ENCODE data around the gene LHFPL3.
"Not testable (repeated sequence)": the region's sequence is repeated elsewhere in the genome, so short reads cannot be mapped to it uniquely, and the experiment has no call there.

LHFPL3 gene

GRCh38 chr7:104891949-104892348, 563.5 kb downstream of the LHFPL3 start:
- no peak for DNase-seq (ENCODE audit: low read depth in 1 of 2, low spot score in 1 of 2)

DNA sequence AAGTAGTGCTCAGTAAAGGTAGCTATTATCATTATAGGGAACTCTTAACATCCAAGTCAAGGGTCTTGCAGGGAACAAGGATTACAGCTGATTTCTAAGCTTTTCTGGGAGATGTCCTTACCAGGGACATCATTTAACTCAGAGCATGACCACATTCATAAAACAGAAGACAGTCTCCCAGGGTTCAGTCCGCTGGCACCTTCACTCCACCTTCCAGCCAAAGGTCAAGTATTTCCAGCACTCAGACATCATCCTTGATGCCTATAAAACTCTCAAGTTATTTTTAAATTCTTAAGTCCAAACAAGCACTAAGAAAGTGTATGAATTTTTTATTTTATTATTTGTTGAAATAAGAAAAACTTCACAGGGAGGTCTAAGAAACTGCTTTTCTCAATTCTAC, 565.9 kb downstream of the LHFPL3 start:
- no peak for DNase-seq (ENCODE audit: low read depth in 1 of 2, low spot score in 1 of 2)

DNA sequence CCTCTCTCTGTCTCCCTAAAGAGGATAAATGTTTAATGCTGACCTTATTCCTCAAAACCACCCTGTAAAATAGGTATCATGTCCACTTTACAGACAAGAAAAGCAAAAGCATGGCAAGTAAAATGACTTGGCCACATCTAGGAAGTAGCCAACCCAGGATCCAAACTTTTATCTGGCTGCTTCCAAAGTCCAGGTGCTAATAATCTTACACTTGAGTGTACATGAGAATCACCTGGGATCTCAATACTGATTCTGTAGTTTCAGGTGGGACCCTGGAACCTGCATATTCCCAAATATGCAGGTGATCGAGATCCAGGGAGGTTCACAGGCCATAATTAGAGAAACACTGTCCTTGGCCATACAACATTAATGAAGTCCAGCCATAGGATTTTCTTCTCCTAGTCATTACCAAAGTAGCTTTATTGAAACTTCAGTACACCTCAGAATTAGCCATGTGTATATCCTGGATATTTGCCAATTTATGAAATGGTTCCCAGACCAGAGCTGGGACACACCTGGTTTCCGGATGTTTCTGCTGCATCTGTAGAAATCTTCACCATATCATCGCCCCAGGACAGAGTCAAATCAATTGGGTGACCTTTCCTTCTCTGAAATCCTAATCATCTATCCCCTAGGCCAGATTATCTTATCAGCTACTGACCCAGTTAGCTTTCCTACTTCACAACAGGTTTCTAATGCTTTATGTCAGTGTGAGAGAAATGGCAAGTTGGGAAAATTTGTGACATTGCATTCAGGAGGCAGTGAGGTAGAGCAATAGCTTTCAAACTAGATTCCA, 566.5 kb downstream of the LHFPL3 start:
- no peak for DNase-seq (ENCODE audit: low read depth in 1 of 2, low spot score in 1 of 2)

- no peak for DNase-seq (ENCODE audit: low read depth in 1 of 2, low spot score in 1 of 2)
Measured at GRCh38 chr7:104895522-104896236, 567.3 kb downstream of the LHFPL3 start.

DNA sequence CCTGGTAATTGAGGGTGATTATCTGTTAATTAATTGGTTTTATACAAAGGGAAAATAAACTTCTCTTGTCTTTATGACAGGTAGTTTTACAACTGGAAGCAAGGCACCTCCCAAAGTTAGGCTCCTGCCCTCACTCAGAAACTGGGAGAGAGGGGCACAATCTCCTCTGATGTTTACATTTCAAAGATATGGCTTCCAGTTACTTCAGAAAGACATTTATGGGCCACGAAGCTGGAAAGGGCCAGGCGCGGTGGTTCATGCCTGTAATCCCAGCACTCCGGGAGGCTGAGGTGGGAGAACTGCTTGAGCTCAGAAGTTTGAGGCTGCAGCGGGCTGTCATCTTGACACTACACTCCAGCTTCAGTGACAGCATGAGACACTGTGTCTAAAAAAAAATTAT, 570.0 kb downstream of the LHFPL3 start:
- DNase-seq (ENCODE audit: low read depth in 1 of 2, low spot score in 1 of 2), result no peak

DNA sequence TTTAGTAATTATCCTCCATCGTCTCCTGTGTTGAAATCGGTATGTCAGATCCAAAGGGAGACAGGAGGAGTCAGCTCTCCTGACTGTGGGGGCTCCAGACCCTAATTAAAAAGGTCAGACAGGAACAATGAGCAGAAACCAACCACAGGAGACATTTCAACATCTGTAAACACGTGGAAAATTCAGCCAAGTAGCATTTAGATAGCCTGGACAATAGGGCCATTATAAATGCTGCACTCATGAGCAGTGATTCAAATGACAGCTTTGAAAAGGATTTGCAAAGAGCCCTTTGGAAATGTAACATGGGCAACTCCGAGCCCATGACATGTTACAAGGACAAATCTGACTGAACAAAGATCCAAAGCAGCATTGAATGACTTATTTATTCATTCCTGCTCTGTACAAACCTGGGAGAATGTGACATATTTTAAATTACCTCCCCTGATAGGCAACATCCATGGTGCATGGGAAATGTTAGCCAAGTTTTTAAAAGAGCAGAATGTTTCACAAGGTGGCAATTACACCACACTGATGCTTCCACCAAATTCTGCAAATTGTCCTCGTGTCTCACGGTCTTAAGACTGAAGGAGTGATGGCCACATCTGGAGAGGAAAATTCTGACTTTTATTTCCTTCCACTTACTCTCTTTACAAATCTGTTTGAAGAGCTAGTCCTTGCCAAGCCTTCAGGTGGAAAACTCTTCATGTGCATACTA, 572.3 kb downstream of the LHFPL3 start:
- no peak for DNase-seq (ENCODE audit: low read depth in 1 of 2, low spot score in 1 of 2)

- DNase-seq (ENCODE audit: low read depth in 1 of 2, low spot score in 1 of 2), result no peak
Measured at GRCh38 chr7:104901240-104901619, 572.8 kb downstream of the LHFPL3 start.

DNA sequence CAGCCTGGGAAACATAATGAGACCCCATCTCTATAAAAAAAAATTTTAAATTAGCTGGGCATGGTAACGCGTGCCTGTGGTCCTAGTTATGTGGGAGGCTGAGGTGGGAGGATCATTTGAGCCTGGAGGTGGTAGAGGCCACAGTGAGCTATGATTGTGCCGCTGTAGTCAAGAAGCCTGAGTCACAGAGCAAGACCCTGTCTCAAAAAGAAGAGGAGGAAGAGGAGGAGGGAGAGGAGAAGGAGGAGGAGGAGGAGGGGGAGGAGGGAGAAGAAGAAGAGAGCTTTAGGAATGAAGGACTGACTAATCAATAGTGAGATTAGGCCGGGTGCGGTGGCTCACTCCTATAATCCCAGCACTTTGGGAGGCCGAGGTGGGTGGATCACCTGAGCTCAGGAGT, 573.8 kb downstream of the LHFPL3 start:
- DNase-seq (ENCODE audit: low read depth in 1 of 2, low spot score in 1 of 2), result no peak

GRCh38 chr7:104903044-104903443, 574.6 kb downstream of the LHFPL3 start:
- DNase-seq (ENCODE audit: low read depth in 1 of 2, low spot score in 1 of 2), result no peak

DNA sequence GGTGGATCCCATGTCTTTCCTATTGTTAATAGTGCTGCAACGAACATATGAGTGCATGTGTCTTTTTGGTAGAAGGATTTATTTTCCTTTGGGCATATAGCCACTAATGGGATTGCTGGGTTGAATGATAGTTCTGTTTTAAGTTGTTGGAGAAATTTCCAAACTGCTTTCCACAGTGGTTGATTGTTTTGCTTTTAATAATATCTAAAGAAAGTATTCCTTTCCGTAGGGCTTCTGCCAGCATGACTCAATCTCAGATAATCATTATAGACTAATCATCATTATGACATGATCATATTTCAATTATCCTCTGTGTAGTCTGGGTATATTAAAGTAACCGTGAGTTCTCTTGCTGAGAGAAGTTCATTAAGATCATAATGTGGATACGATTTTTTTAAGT, 575.4 kb downstream of the LHFPL3 start:
- DNase-seq (ENCODE audit: low read depth in 1 of 2, low spot score in 1 of 2), result no peak

- no peak for DNase-seq (ENCODE audit: low read depth in 1 of 2, low spot score in 1 of 2)
Measured at GRCh38 chr7:104906032-104906431, 577.6 kb downstream of the LHFPL3 start.

GRCh38 chr7:104906556-104906955, 578.2 kb downstream of the LHFPL3 start:
- no peak for DNase-seq (ENCODE audit: low read depth in 1 of 2, low spot score in 1 of 2)

- no peak for DNase-seq (ENCODE audit: low read depth in 1 of 2, low spot score in 1 of 2)
Measured at GRCh38 chr7:104908636-104909035, 580.2 kb downstream of the LHFPL3 start.

GRCh38 chr7:104909096-104909495, 580.7 kb downstream of the LHFPL3 start:
- DNase-seq (ENCODE audit: low read depth in 1 of 2, low spot score in 1 of 2), result no peak

GRCh38 chr7:104914421-104914820, 586.0 kb downstream of the LHFPL3 start:
- no peak for DNase-seq (ENCODE audit: low read depth in 1 of 2, low spot score in 1 of 2)

GRCh38 chr7:104921596-104921995, 593.2 kb downstream of the LHFPL3 start:
- no peak for DNase-seq (ENCODE audit: low read depth in 1 of 2, low spot score in 1 of 2)

DNA sequence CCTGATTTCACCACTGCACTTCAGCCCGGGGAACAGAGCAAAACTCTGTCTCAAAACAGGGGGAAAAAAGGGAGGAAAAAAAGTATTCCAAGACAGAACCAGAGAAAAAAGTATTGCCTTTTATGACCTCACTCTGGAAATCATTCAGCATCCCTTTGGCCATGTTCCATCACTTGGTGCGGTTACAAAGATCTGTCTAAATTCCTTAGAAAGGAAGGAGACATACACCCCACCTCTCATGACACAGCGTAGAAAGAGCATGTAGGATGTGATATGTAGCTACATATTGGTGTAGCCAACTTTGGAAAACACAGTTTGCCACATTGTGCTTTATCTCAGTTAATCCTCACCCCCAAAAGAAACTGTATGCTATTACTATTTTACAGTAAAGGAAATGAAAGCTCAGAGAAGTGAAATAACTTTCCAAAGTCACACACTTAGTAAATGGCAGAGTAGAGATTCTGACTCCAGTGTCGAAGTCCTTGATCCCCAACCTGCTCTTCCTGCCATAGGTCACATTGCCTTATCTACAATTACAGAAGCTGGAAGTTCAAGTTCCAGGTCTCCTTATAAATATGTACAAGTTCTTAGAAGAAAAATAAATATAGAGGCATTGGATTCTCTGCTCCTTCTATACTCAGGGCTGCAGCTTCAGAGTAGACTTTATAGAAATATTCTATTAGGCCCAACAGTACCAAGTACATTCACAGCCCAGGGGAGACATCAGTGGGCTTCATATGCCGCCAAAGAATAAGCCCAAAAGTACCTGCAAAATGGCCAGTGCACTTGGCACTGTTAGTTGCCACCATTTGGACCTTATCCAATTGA, 594.0 kb downstream of the LHFPL3 start:
- no peak for DNase-seq (ENCODE audit: low read depth in 1 of 2, low spot score in 1 of 2)

DNA sequence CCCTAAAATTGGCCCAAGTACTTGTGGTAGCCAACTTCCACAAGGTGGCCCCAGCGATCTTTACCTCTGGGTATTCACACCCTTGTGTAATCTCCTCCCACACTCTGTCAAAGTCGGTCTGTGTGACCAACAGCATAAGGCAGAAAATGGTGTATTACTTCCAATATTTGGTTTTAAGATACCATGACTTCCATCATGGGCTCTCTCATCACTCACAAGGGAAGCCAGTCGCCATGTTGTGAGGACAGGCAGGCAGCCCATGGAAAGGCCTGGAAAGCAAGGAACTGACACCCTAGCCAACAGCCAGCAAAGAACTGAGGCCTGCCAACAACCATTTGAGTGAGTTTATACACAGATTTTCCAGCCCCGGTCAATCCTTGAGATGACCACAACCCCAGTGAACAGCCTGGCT, 594.6 kb downstream of the LHFPL3 start:
- peak; percentile 35 to 46 for DNase-seq (ENCODE audit: low read depth in 1 of 2, low spot score in 1 of 2)

DNA sequence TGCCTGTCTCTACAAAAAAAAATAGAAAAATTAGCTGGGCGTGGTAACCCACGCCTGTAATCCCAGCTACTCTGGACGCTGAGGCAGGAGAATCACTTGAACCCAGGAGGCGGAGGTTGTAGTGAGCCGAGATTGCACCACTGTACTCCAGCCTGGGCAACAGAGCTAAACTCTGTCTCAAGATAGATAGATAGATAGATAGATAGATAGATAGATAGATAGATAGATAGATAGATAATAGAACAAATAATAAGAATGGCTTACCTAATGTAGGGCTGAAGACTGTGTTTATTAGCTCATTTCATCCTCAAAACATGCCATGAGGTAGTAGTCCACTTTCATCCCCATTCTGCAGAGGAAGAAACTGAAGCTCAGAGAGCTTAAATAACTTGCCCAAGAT, 597.8 kb downstream of the LHFPL3 start:
- not testable (repeated sequence) for DNase-seq (ENCODE audit: low read depth in 1 of 2, low spot score in 1 of 2)

- DNase-seq (ENCODE audit: low read depth in 1 of 2, low spot score in 1 of 2), result no peak
Measured at GRCh38 chr7:104926601-104927041, 598.2 kb downstream of the LHFPL3 start.

- no peak for DNase-seq (ENCODE audit: low read depth in 1 of 2, low spot score in 1 of 2)
Measured at GRCh38 chr7:104927055-104927454, 598.7 kb downstream of the LHFPL3 start.

Measured in activated T-helper 1 cell treated with anti-CD3 and anti-CD28 coated beads, Interleukin-2, amount 50 U/mL, for 16 hours (primary cell).